ENCODE measurements around the gene RNF5.

Gene RNF5

DNA sequence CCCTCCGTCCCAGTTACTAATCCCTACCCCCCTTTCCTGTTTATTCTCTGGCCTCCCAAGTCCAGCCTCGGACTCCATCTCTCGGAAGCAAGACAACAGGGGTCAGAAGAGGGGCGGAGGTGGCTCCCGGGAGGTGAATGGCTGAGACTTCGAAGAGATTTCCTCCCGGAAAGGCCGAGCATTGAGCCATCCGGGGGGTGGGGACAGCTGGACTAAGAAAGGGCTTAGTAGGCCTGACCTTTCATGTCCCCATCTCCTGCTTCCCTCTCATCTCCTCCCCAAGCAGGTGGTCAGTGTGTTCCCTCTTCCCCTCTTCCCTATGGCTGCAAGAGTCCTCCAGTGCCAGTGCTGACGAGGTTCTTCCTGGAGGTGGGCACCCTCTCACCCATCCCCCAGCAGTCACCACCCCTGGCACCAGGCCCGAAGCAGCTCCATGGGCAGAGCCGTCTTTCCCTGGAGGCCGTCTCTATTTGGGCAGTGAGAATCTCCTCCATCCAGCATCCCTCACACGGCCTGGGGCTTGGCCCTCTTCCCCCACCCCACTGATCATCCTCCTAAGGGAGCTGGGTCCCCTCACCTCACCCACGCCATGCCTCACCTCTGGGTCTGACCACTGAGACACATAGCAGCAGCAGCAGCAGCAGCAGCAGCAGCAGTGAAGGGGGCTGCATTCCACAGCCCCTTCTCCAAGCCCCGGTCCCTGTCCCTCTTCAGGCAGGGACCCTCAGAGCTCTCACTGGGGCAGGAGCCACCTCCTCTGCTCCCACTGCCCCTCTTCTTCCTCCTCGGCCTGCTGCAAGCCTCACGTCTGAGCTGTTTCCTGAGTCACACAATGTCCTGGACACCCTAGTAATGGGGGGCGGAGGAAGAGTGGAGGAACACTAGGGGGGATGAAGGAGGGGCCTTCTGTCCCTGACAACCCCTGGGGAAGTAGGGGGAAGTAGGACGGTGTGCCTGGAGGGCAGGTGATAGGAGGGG is 45.3 kb downstream of the RNF5 start, which contains the start of gene NOTCH4:
NOTCH4 (minus strand) TSS at position 810 of the 978 bp plus-strand sequence; CDS start at position 671, 139 bp downstream.
- Histone ChIP-seq H2BK5ac (ENCODE audit: low read depth, low read length, poor library complexity, severe bottlenecking) (no peak within 1 kb of the TSS), H2AFZ (ENCODE audit: low read depth, low read length) (no peak within 1 kb of the TSS), H4K91ac (ENCODE audit: low read length) (no peak within 1 kb of the TSS), H3K4ac (ENCODE audit: low read depth in 1 of 2, low read length in 2 of 2) (no peak within 1 kb of the TSS), H3K36me3 (ENCODE audit: control insufficient read depth in 1 of 2, insufficient read depth in 2 of 2, low read depth in 1 of 2, low read length in 2 of 2) (no peaks in the 10 kb centered on the region), H3K79me1 (replicated peaks; ENCODE audit: low read length, poor library complexity, severe bottlenecking) (no peaks in the 10 kb centered on the region), H2BK12ac (ENCODE audit: low read length in 2 of 2) (no peak within 1 kb of the TSS), H3K23ac (ENCODE audit: low read length in 2 of 2) (peak within 1 kb of the TSS in 1 of 2 experiments; percentile 27), H3K9ac (ENCODE audit: low read length) (no peak within 1 kb of the TSS), H3K4me2 (ENCODE audit: low read length, poor library complexity, severe bottlenecking) (no peak within 1 kb of the TSS), H3K18ac (ENCODE audit: low read depth in 1 of 2, low read length in 2 of 2) (no peak within 1 kb of the TSS), H3K27ac (ENCODE audit: low read length, poor library complexity, severe bottlenecking) (no peak within 1 kb of the TSS), H2BK15ac (ENCODE audit: low read depth, poor library complexity, severe bottlenecking) (no peak within 1 kb of the TSS), H3K27me3 (ENCODE audit: control insufficient read depth in 1 of 2, insufficient read depth in 1 of 2, low read length in 2 of 2) (peaks cover 35 to 67% of the 10 kb centered on the region in 2 experiments), H2AK5ac (ENCODE audit: low read length, severe bottlenecking) (no peak within 1 kb of the TSS), H3K9me3 (ENCODE audit: control insufficient read depth, low read length) (no peaks in the 10 kb centered on the region), H3K4me3 (ENCODE audit: insufficient read depth in 1 of 2, low read depth in 1 of 2, low read length in 2 of 2) (no peak within 1 kb of the TSS), H3K4me1 (ENCODE audit: control insufficient read depth, insufficient read depth, low read depth, low read length) (no peaks in the 10 kb centered on the region), H4K8ac (ENCODE audit: low read length) (no peak within 1 kb of the TSS), H2BK120ac (ENCODE audit: low read depth, low read length) (no peak within 1 kb of the TSS), H3K14ac (ENCODE audit: low read length in 2 of 2) (peak within 1 kb of the TSS in 1 of 2 experiments; percentile 28)
- 69% methylated on average over 19 of the region's 20 CpGs for WGBS
- no peak for DNase-seq

- Histone ChIP-seq H3K4me1 (ENCODE audit: control insufficient read depth, insufficient read depth, low read depth, low read length) (no peaks in the 10 kb centered on the region), H4K91ac (ENCODE audit: low read length) (no peak overlapping the region), H3K9ac (ENCODE audit: low read length) (no peak overlapping the region), H3K27ac (ENCODE audit: low read length, poor library complexity, severe bottlenecking) (no peak overlapping the region), H2AK5ac (ENCODE audit: low read length, severe bottlenecking) (no peak overlapping the region), H3K18ac (ENCODE audit: low read depth in 1 of 2, low read length in 2 of 2) (no peak overlapping the region), H4K8ac (ENCODE audit: low read length) (no peak overlapping the region), H3K27me3 (ENCODE audit: control insufficient read depth in 1 of 2, insufficient read depth in 1 of 2, low read length in 2 of 2) (peaks cover 24 to 55% of the 10 kb centered on the region in 2 experiments), H2BK15ac (ENCODE audit: low read depth, poor library complexity, severe bottlenecking) (no peak overlapping the region), H3K36me3 (ENCODE audit: control insufficient read depth in 1 of 2, insufficient read depth in 2 of 2, low read depth in 1 of 2, low read length in 2 of 2) (no peaks in the 10 kb centered on the region), H2BK12ac (ENCODE audit: low read length in 2 of 2) (no peak overlapping the region), H2BK5ac (ENCODE audit: low read depth, low read length, poor library complexity, severe bottlenecking) (no peak overlapping the region), H3K23ac (ENCODE audit: low read length in 2 of 2) (no peak overlapping the region), H3K9me3 (ENCODE audit: control insufficient read depth, low read length) (no peaks in the 10 kb centered on the region), H3K4me2 (ENCODE audit: low read length, poor library complexity, severe bottlenecking) (no peak overlapping the region), H2BK120ac (ENCODE audit: low read depth, low read length) (no peak overlapping the region), H3K4ac (ENCODE audit: low read depth in 1 of 2, low read length in 2 of 2) (no peak overlapping the region), H3K79me1 (replicated peaks; ENCODE audit: low read length, poor library complexity, severe bottlenecking) (no peaks in the 10 kb centered on the region), H2AFZ (ENCODE audit: low read depth, low read length) (no peak overlapping the region), H3K14ac (ENCODE audit: low read length in 2 of 2) (no peak overlapping the region), H3K4me3 (ENCODE audit: insufficient read depth in 1 of 2, low read depth in 1 of 2, low read length in 2 of 2) (no peak overlapping the region)
- WGBS: 50% methylated on average over 1 of the region's 2 CpGs
- no peak for DNase-seq
Measured at GRCh38 chr6:32224696-32225095, 46.5 kb downstream of the RNF5 start.

GRCh38 chr6:32226434-32226833 is 48.2 kb downstream of the RNF5 start:
- H2BK5ac ChIP-seq (ENCODE audit: low read depth, low read length, poor library complexity, severe bottlenecking): no peak overlapping the region
- H3K79me1 ChIP-seq (replicated peaks; ENCODE audit: low read length, poor library complexity, severe bottlenecking): no peaks in the 10 kb centered on the region
- H3K36me3 ChIP-seq (ENCODE audit: control insufficient read depth in 1 of 2, insufficient read depth in 2 of 2, low read depth in 1 of 2, low read length in 2 of 2): no peaks in the 10 kb centered on the region
- H3K9me3 ChIP-seq (ENCODE audit: control insufficient read depth, low read length): no peaks in the 10 kb centered on the region
- H3K27me3 ChIP-seq (ENCODE audit: control insufficient read depth in 1 of 2, insufficient read depth in 1 of 2, low read length in 2 of 2): peaks cover 15 to 38% of the 10 kb centered on the region in 2 experiments
- H2AK5ac ChIP-seq (ENCODE audit: low read length, severe bottlenecking): no peak overlapping the region
- H2AFZ ChIP-seq (ENCODE audit: low read depth, low read length): no peak overlapping the region
- H4K8ac ChIP-seq (ENCODE audit: low read length): no peak overlapping the region
- no peak overlapping the region for H3K14ac ChIP-seq (ENCODE audit: low read length in 2 of 2)
- no peak overlapping the region for H3K4ac ChIP-seq (ENCODE audit: low read depth in 1 of 2, low read length in 2 of 2)
- no peak overlapping the region for H2BK15ac ChIP-seq (ENCODE audit: low read depth, poor library complexity, severe bottlenecking)
- no peak overlapping the region for H3K4me3 ChIP-seq (ENCODE audit: insufficient read depth in 1 of 2, low read depth in 1 of 2, low read length in 2 of 2)
- H4K91ac ChIP-seq (ENCODE audit: low read length): no peak overlapping the region
- WGBS: over 99% methylated on average over 6 of the region's 7 CpGs
- no peak overlapping the region for H3K18ac ChIP-seq (ENCODE audit: low read depth in 1 of 2, low read length in 2 of 2)
- no peak overlapping the region for H3K4me2 ChIP-seq (ENCODE audit: low read length, poor library complexity, severe bottlenecking)
- H2BK120ac ChIP-seq (ENCODE audit: low read depth, low read length): no peak overlapping the region
- DNase-seq: no peak
- no peak overlapping the region for H3K27ac ChIP-seq (ENCODE audit: low read length, poor library complexity, severe bottlenecking)
- no peaks in the 10 kb centered on the region for H3K4me1 ChIP-seq (ENCODE audit: control insufficient read depth, insufficient read depth, low read depth, low read length)
- H3K23ac ChIP-seq (ENCODE audit: low read length in 2 of 2): no peak overlapping the region
- no peak overlapping the region for H2BK12ac ChIP-seq (ENCODE audit: low read length in 2 of 2)
- H3K9ac ChIP-seq (ENCODE audit: low read length): no peak overlapping the region
